ENCODE results near the gene APOL3.
A peak's percentile ranks its signal among the peaks of the same experiment; 100 is the strongest.
"Not testable (repeated sequence)": the region's sequence is repeated elsewhere in the genome, so short reads cannot be mapped to it uniquely, and the experiment has no call there.

APOL3 gene

DNA sequence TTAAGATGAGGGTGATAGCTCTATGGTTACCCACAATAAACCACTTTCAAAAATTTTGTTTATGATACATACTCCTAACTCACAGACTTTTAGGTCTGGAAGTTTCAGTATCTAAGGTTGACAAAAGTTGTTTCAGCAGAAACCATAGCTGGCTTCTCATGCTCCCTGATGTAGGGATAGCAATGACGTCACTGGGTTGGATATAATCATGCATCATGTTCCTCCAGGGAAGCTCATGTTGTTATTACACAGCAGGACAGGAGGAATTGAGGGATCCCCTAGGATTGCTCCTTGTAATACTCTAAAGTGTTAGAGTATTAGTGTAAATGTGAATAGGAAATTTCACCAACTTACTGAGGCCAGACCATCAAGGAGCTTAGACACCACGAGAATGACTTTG lies 23.6 kb downstream of the APOL3 start:
- DNase-seq (ENCODE audit: low read depth in 4 of 4, low spot score in 1 of 4) = no peak

DNA sequence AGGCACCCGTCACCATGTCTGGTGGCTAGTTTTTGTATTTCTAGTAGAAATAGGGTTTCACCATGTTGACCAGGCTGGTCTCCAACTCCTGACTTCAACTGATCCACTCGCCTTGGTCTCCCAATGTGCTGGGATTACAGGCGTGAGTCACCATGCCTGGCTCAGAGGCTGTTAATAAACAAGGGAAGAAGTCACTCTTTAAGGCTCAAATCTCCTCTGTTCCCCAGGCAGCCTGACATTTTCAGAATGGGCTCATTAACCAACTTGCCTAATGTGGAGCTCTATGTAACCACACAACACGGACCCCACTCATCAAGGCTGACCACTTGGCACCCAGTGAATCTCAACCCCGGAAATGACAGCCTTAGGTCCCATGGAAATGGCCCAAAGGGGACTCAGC lies 24.1 kb downstream of the APOL3 start:
- DNase-seq (ENCODE audit: low read depth in 4 of 4, low spot score in 1 of 4) = no peak

DNA sequence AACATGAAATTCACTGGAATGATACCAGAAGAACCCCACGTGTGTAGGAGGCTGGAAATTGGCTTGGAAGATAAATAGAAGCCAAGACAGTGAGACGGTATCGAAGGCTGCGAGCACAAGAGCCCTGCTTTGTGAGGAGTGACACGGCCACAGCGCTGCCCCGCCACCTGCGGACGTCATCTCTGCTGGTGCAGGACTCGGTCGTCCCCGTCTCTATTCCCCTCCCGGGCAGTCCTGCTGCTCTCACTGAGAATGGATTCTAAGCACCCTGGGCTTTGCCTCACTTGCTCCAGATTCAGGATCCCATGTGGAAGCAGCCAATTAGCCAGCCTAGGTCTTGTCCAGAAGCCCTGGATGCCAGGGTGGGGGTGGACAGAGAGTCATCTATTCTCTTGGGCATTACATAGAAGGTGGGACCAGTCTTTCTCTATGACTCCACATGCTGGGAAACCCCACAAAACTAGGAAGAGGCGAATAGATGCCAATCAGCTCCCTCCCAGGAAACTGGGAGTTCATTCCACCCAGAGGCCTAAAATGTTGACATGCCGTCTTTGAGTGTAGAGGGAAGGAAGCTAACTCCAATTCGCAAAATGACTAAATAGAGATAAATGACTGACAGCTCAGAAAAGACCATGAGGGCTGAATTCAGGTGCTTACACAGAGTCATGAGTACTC lies 25.1 kb downstream of the APOL3 start:
- DNase-seq (ENCODE audit: low read depth in 4 of 4, low spot score in 1 of 4) = no peak

DNA sequence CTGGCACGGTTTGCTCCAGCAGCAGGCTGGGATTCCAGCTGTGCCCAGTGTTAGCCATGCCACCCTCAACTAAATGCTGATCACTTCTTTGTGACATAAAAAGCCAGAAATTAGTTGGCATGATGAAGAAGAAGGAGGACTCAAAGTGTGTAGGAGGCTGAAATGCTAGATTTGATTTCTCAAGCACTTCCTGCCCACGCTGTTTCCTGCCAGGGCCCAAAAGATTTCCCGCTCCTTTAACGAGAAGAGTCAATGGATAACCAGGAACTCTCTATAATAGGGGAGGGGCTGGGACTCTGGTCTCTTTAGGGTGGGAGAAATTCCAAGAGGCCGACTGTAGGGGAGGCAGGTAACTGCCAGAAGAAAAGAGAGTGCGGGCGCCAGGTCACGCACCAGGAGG lies 26.4 kb downstream of the APOL3 start:
- no peak for DNase-seq (ENCODE audit: low read depth in 4 of 4, low spot score in 1 of 4)

DNA sequence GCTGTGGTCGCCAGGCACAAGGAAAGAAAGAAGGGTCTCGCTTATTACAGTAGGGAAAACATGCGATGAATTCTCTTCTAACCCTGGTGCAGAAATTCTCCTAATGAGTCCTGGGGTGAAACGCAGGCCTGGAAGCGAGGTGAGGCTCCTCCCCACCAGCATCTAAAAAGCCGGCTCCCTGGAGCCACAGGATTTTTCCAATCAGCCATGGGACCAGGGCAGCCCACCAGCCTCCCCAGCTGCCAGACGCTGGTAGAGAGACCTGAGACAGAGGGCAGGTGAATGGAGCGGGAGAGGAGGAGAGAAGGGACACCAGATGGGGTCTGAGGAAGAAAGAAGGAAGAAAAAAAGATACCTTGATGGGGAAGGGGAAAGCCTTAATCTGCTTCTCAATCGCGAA lies 28.6 kb downstream of the APOL3 start:
- no peak for DNase-seq (ENCODE audit: low read depth in 4 of 4, low spot score in 1 of 4)

DNA sequence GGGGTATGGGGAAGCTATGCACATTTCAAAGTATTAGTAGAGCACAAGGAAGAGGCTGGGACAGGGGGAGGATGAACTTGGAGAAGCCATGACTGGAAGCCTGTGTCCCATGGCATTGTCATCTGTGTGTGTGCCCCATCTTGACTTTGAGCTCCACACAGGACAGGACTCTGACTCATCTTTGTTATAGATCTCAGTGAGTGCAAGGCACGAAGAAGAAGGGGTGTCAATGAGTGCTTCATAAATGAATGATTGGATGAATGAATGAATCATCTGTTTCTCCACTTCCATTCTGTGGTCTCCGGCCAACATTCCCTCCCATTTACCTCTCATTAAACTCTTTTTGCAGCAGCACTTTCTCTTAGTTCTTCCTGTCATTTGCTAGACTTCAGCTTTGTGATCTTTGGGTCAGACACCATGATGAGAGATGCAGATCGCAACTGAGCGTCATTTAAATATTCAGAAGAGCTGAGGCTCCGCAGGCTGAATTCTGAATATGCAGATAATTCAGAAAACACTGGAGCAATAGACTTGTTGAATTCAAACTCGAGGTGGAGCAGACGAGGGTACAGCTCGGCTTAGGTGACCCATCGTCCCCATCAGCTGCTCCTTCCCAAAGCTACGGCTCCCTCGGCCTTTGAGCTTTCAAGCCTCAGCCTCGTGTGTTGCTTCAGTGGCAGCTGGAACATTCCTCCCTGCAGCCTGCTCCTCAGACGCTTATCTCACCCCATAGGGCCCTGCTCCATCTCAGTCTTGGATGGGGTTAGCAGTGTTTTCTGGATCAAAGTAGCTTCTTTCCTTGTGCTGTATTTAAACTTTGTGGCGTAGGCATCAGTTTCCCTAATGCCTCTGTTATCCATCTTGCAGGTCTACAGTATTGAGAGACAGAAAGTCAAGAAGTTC lies 30.8 kb downstream of the APOL3 start:
- DNase-seq (ENCODE audit: low read depth in 4 of 4, low spot score in 1 of 4) = no peak

DNA sequence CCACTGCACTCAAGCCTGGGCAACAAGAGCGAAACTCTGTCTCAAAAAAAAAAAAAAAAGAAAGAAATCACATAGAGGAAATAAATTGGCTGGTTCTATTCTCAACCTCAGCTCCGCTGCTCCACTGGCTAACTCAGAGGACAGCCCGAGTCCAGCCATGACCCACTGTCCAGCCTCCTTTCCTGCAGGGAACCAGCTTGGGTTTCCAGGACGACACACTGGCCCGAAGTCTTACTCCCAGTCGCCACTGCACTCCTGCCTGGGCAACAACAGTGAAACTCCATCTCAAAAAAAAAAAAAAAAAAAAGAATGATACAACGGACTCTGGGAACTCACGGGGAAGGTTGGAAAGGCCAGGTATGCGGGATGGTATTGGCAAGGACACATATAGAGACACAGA lies 31.5 kb downstream of the APOL3 start:
- no peak for DNase-seq (ENCODE audit: low read depth in 4 of 4, low spot score in 1 of 4)

DNA sequence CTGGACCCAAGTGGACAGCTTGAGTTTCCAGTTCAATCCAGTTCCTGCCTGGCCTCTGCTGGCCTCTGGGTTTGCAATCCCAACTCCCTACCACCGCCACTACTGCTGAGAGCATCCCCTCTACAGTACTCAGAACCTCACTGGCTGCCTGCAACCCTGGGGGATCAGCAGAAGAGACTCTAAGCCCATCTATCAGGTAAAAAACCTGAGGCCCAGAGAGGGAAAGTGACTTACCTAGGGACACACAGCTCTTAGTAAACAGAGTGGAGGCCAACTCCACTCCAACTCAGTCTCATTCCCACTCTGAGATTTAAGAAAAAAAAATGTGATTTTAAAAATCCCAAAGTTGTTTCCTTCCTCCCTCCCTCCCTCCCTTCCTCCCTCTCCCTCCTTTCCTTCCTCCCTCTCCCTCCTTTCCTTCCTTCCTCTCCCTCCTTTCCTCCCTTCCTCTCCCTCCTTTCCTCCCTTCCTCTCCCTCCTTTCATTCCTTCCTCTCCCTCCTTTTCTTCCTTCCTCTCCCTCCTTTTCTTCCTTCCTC lies 34.5 kb downstream of the APOL3 start:
- DNase-seq (ENCODE audit: low read depth in 4 of 4, low spot score in 1 of 4) = no peak

DNA sequence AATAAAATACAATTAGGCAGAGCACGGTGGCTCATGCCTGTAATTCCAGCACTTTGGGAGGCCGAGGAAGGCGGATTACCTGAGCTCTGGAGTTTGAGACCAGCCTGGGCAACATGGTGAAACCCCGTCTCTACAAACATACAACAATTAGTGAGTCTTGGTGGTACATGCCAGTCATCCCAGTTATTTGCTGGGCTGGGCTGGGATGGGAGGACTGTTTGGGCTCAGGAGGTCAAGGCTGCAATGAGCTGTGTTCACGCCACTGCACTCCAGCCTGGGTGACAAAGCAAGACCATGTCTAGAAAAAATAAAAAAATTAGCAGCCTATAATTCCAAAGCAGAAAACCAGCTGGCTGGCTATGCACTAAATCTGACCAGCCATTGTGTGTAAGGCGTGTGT lies 35.1 kb downstream of the APOL3 start:
- no peak for DNase-seq (ENCODE audit: low read depth in 4 of 4, low spot score in 1 of 4)

DNA sequence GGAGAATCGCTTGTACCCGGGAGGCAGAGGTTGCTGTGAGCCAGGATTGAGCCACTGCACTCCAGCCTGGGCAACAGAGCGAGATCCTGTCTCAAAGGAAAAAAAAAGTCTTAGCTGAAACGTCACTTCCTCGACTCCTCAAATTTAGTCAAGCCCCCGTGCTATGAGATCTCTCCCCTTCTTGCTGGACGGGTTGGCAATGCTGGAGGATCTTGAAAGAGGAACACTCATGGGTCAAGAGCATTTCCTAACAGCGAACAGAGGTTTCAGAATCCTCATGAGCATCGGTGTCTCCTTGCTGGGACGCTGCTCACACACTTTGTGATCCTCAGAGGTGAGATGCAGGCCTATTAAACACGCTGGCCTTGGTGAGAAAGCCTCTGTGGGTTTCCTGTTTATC lies 35.9 kb downstream of the APOL3 start:
- DNase-seq (ENCODE audit: low read depth in 4 of 4, low spot score in 1 of 4) = no peak

DNA sequence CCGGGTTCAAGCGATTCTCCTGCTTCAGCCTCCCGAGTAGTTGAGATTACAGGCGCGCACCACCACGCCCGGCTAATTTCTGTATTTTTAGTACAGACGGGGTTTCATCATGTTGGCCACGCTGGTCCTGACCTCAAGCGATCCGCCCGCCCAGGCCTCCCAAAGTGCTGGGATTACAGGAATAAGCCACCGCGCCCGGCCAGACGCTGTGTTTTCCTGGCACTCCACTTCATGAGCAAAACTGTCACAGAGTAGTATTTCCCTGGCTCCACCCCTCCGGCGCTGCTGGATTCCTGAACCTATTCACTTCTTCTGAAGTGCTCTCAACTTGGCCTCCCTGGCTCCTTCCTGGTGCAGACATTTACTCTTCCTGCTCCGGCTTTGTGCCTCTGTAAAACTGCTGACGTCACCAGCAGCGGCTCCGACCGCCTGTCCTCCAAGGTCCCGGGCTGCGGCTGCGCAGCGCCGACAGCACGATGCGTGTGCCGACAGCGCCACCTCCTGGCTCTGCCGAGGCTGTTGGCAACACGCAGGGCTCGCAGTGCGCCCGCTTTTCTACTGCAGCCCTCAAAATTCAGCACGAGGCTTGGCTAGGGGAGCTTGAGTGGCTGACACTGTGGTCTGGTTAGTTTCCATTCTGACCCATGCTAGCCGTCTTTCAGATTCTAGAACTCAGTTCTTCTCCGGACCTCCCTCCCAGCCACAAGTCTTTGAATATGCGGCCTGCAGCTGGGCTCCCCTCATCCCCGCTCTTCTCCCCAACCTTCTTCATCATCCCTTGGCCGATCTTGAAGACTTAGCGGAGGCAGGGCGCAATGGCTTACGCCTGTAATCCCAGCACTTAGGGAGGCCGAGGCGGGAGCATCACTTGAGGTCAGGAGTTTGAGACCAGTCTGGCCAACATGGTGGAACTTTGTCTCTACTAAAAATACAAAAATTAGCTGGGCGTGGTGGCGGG lies 36.6 kb downstream of the APOL3 start:
- peak; percentile 74 to 88 (median 84) for DNase-seq (ENCODE audit: low read depth in 4 of 4, low spot score in 1 of 4)

DNA sequence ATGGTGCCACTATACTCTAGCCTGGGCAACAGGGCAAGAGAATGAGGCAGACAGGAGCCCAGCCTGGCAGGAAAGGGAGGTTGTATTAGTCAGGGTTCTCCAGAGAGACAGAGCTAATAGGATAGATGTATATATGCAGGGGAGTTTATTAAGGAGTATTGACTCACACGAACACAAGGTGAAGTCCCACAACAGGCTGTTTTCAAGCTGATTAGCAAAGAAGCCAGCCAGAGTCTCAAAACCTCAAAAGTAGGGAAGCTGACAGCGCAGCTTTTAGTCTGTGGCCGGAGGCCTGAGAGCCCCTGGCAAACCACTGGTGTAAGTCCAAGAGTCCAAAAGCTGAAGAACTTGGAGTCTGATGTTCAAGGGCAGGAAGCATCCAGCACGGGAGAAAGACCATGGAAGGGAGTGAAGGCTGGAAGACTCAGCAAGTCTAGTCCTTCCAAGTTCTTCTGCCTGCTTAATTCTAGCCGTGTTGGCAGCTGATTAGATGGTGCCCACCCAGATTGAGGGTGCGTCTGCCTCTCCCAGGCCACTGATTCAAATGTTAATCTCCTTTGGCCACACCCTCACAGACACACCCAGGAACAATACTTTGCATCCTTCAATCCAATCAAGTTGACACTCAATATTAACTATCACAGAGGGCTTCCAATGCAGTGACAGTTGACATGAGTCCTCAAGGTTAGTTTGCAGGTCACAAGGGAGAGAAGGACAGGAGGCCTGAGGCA lies 39.8 kb downstream of the APOL3 start:
- not testable (repeated sequence) for DNase-seq (ENCODE audit: low read depth in 4 of 4, low spot score in 1 of 4)

DNA sequence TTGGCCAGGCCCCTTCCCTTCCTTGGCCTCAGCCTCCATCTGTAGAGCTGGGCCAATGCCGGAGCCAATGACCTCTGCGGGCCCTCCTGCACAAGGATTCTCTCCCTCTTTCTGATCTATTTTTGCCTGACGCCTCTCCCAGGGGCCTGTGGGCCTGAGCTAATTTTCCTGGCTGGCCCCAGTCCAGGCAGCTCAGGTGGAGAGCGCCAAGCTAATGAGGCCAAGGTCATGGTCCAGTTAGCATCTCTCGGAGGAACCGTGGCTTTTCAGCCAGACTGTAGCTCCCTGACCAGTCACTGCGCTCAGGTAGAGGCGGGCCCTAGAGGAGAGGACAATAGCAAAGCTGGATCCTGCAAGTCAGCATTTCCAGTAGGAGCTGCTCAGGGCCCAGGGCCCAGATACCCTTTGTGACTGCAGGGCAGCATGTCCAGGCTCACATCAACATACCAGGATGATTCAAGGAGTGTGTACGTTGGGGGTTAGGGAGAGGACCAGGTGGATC lies 43.5 kb downstream of the APOL3 start:
- no peak for DNase-seq (ENCODE audit: low read depth in 4 of 4, low spot score in 1 of 4)

DNA sequence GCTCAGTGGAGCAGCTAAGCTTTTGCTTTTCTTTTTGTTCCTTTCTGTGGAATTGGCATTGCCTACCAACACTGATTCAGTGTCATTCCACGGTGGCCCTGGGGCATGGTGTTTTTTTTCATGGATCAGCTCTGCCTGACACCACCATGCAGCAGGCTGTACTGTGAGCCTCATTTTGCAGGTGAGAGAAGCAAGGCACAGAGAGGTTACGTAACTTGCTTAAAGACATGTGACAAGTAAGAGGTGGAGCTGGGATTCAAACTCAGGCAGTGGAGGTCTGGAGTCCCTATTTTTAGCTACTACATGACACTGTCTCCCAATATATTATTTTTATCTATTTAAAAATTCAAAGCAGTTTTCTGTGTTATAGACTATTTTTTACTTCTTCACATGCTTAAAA lies 44.4 kb downstream of the APOL3 start:
- DNase-seq (ENCODE audit: low read depth in 4 of 4, low spot score in 1 of 4) = no peak

DNA sequence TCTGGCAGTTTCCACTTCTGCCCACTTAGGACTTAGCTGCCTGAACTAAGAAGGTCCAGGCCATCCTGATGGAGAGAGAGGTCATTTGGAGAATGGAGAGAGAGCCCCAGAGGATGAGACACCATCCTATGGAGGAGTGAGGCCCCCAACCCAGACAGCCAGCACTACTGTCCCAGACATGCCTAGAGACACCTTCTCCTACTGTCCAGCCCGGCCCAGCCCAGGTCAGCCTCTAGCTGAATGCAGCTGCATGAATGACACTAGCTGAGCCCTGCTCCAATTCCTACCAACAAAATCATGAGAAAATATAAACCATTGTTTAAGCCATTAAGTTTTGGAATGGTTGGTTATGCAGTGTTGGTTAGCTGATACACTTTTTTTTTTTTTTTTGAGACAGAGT lies 47.4 kb downstream of the APOL3 start:
- DNase-seq (ENCODE audit: low read depth in 4 of 4, low spot score in 1 of 4) = no peak

DNA sequence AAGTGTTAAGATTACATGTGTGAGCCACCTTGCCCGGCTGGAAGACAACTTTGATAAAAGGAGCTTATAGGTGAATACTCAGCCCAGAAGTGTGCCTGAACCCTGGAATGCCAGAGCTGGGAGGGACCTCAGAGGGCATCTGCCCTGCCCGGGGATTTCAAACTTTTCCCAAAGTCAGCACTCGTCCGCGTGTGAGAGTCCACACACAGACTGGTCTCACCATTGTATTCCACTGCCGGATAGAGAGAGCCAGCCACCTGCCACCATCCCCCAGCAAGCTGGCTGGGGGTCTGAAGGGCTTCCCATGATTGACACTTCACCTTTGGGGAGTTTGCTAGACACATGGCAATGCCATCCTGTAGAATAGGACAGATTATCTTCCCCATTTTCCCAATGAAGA lies 49.2 kb downstream of the APOL3 start:
- DNase-seq (ENCODE audit: low read depth in 4 of 4, low spot score in 1 of 4) = no peak

DNA sequence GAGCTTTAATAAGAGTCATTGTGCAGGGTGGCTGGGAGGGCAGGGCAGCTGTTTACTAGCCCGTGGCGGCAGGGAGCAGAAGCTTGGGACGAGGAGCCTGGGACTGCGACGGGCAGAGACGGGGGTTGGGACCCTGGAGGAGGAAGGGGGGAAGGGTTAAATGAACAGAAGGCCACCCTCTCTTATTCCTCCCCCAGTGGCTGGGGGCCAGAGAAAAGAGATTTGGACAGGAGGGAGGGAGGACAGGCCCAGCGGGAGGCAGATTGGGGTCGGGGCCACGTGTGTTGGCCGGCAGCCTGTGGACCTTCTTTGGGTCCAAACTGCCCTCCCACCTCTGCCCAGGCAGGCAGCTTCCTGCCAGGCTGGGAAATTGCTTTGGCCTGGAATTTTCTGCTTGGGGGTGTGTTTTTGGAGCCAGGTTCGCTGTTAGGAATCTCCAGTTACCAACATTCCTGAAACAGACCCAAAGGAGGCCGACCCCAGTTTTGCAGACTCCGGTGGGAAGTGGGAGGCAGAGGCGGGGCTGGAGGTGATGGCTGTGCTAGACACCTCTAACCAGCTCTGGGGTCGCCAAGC lies 50.2 kb downstream of the APOL3 start:
- no peak for DNase-seq (ENCODE audit: low read depth in 4 of 4, low spot score in 1 of 4)

DNA sequence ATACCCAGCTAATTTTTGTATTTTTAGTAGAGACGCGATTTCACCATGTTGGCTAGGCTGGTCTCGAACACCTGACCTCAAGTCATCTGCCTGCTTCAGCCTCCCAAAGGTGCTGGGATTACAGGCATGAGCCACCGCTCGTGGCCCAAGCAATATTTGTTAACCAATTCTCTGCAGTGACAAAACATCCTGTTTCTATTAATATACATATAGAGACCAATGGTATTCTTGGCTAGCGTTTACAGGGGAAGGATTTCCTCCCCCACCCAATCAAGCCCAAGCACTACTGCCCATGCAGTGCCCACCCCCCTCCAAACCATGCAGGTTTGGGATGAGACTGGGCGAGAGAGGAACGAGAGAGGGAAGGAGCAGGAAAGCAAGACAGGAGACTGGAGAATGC lies 53.1 kb downstream of the APOL3 start:
- DNase-seq (ENCODE audit: low read depth in 4 of 4, low spot score in 1 of 4) = no peak

DNA sequence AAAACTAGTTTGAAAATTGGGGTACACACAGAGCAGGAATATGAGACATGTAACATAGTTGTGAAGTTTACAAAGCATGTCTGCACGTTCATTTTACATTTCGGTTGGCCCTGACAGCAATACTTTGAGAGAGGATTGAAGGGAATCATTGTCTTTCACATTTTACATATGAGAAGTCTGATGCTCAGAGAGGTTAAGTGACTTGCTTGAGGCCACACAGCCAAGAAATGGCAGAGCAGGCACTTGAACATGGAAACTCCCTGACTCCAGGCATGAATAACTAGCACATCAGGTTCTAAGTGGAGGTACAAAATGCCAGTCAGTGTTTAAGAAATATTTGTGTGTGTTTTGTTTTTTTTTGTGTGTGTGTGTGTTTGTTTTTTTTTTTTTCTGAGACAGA lies 53.6 kb downstream of the APOL3 start:
- DNase-seq (ENCODE audit: low read depth in 4 of 4, low spot score in 1 of 4) = no peak

DNA sequence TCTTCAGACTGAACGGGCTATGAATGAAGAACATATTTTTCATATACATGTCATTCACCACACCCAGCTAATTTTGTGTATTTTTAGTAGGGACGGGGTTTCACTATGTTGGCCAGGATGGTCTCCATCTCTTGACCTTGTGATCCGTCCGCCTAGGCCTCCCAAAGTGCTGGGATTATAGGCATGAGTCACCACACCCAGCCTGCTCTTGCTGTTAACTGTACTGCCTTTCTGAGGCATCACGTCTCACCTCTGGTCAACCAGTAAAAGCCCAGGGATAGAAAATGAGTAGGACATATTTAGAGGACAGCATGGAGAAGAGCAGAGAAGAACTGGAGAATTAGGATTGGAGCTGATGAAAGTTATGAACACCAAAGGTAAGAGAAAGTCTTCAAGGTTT lies 55.6 kb downstream of the APOL3 start:
- no peak for DNase-seq (ENCODE audit: low read depth in 4 of 4, low spot score in 1 of 4)

Measured in stimulated activated CD4-positive, alpha-beta T cell treated with anti-CD3 and anti-CD28 coated beads, Interleukin-1b, Interleukin-23, amount 100 ng/mL, for 24 hours (primary cell).